GM21367 (cell line): ENCODE results near the gene TMPRSS12.
"Not testable (repeated sequence)": the region's sequence is repeated elsewhere in the genome, so short reads cannot be mapped to it uniquely, and the experiment has no call there.

Experiments
- ATAC-seq: cut with Tn5 transposase; IDR thresholded peaks from one replicate; pipeline ENCODE4 v1.9.1; 2021; ENCODE audit not compliant: unreplicated experiment

TMPRSS12 gene

GRCh38 chr12:50925920-50926319, 83.2 kb downstream of the TMPRSS12 start:
- ATAC-seq: no peak

GRCh38 chr12:50926415-50926814, 83.7 kb downstream of the TMPRSS12 start:
- no peak for ATAC-seq

- not testable (repeated sequence) for ATAC-seq
These were observed 84.2 kb downstream of the TMPRSS12 start for GRCh38 chr12:50926932-50927331.

- no peak for ATAC-seq
These were observed 84.6 kb downstream of the TMPRSS12 start for GRCh38 chr12:50927356-50927755.

- no peak for ATAC-seq
These were observed 85.1 kb downstream of the TMPRSS12 start for GRCh38 chr12:50927766-50928224.

- no peak for ATAC-seq
These were observed 85.7 kb downstream of the TMPRSS12 start for GRCh38 chr12:50928392-50928791.

GRCh38 chr12:50929831-50930230, 87.1 kb downstream of the TMPRSS12 start:
- ATAC-seq: no peak

GRCh38 chr12:50930477-50930876, 87.8 kb downstream of the TMPRSS12 start:
- ATAC-seq: not testable (repeated sequence)

GRCh38 chr12:50932787-50933280, 90.1 kb downstream of the TMPRSS12 start:
- no peak for ATAC-seq

GRCh38 chr12:50933459-50934124, 90.9 kb downstream of the TMPRSS12 start:
- ATAC-seq: no peak

GRCh38 chr12:50934371-50934851, 91.7 kb downstream of the TMPRSS12 start:
- no peak for ATAC-seq

- no peak for ATAC-seq
These were observed 92.5 kb downstream of the TMPRSS12 start for GRCh38 chr12:50934981-50935807.

- ATAC-seq: no peak
These were observed 94.2 kb downstream of the TMPRSS12 start for GRCh38 chr12:50936821-50937530.
